Measurements from ENCODE around the gene NOS2. TPM values are rescaled to one million over a fixed set of nuclear protein-coding genes. Genes with fewer than 3 reads are reported as not detected.

NOS2 gene
- total RNA-seq, 1 donor from 2014 or later: 0.09 TPM

DNA sequence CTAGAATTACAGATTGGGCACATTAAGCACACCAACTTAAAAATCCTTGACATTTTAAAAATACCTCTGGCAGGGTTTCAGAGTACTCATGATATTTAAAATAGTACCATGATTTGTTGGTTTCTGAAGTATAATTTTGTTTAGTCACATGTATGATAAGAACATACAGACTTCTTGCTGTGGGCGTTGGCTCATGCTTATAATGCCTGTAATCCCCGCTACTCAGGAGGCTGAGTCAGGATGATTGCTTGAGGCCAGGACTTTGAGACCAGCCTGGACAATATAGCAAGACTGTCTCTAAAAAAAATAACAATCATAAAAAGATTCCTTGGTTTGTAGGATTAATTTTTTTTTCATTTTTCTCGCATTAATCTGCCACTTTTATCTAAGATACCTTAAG, 78.5 kb downstream of the NOS2 start:
- Histone ChIP-seq H3K79me2 (ENCODE audit: insufficient read depth, low read length) (no peaks in the 10 kb centered on the region), H2AFZ (ENCODE audit: low read depth, low read length) (no peak overlapping the region), H3K4me3 (ENCODE audit: insufficient read depth, low read depth, low read length) (no peak overlapping the region), H3K4me2 (ENCODE audit: low read length) (no peak overlapping the region), H3K4me1 (ENCODE audit: insufficient read depth, low read length) (no peaks in the 10 kb centered on the region), H3K9ac (ENCODE audit: low read length) (no peak overlapping the region), H3K27ac (ENCODE audit: low read depth, low read length) (no peak overlapping the region), H4K20me1 (ENCODE audit: insufficient read depth, low read length) (no peaks in the 10 kb centered on the region), H3K36me3 (ENCODE audit: insufficient read depth, low read length) (no peaks in the 10 kb centered on the region), H3K27me3 (ENCODE audit: insufficient read depth, low read length) (no peaks in the 10 kb centered on the region), H3K9me3 (ENCODE audit: insufficient read depth, low read depth, low read length) (no peaks in the 10 kb centered on the region)
- Mint-ChIP-seq H3K4me3 (ENCODE audit: unreplicated experiment) (no peak overlapping the region), H3K27ac (ENCODE audit: unreplicated experiment) (no peak overlapping the region), H3K36me3 (ENCODE audit: low read depth, unreplicated experiment) (no peaks in the 10 kb centered on the region), H3K4me1 (ENCODE audit: low read depth, unreplicated experiment) (no peaks in the 10 kb centered on the region), H3K27me3 (ENCODE audit: low read depth, unreplicated experiment) (peaks cover 15% of the 10 kb centered on the region), H3K9me3 (ENCODE audit: unreplicated experiment) (no peaks in the 10 kb centered on the region)
- DNase-seq (ENCODE audit: low read depth) (no peak), FAIRE-seq (no peak)
- TF ChIP-seq, protein P1, sequence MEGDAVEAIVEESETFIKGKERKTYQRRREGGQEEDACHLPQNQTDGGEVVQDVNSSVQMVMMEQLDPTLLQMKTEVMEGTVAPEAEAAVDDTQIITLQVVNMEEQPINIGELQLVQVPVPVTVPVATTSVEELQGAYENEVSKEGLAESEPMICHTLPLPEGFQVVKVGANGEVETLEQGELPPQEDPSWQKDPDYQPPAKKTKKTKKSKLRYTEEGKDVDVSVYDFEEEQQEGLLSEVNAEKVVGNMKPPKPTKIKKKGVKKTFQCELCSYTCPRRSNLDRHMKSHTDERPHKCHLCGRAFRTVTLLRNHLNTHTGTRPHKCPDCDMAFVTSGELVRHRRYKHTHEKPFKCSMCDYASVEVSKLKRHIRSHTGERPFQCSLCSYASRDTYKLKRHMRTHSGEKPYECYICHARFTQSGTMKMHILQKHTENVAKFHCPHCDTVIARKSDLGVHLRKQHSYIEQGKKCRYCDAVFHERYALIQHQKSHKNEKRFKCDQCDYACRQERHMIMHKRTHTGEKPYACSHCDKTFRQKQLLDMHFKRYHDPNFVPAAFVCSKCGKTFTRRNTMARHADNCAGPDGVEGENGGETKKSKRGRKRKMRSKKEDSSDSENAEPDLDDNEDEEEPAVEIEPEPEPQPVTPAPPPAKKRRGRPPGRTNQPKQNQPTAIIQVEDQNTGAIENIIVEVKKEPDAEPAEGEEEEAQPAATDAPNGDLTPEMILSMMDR (IDR thresholded peaks at IDR 0.05; ENCODE audit: insufficient read depth, low read depth, low read length): no peak
- no peak for TF ChIP-seq EZH2 (IDR thresholded peaks at IDR 0.05; ENCODE audit: insufficient read depth, low read length)

Other genes with a start within 250 kb of the NOS2 start
- gene LGALS9, start 169.3 kb downstream of the NOS2 start, total RNA-seq: 9.0 and 9.4 TPM in 2 replicates
- 3.0 and 3.5 TPM in 2 replicates for gene LYRM9, start 92.8 kb upstream of the NOS2 start, total RNA-seq
- 27.9 and 30.6 TPM in 2 replicates for gene NLK, start 242.1 kb upstream of the NOS2 start, total RNA-seq